CMK (cell line): ENCODE measurements around the gene NMU.
"Not testable (repeated sequence)": the region's sequence is repeated elsewhere in the genome, so short reads cannot be mapped to it uniquely, and the experiment has no call there.

Source experiments
- DNase-seq: peaks from one replicate; pipeline ENCODE4 v3.0.0-alpha.2; 2010; ENCODE audit warnings: low read depth

The NMU gene

GRCh38 chr4:55635741-55636655 lies at the start of gene NMU:
TSS of gene NMU (minus strand) at chr4:55636298. CDS start at chr4:55636192, 106 bp downstream.
- DNase-seq: no peak

GRCh38 chr4:55684276-55684675 lies 48.2 kb upstream of the NMU start:
- DNase-seq: no peak

- not testable (repeated sequence) for DNase-seq
Observed at GRCh38 chr4:55682797-55683196, 46.7 kb upstream of the NMU start.

- DNase-seq: no peak
Observed at GRCh38 chr4:55682295-55682694, 46.2 kb upstream of the NMU start.

- no peak for DNase-seq
Observed at GRCh38 chr4:55681430-55681829, 45.3 kb upstream of the NMU start.

GRCh38 chr4:55675196-55675793 lies 39.2 kb upstream of the NMU start:
- DNase-seq: no peak

GRCh38 chr4:55673424-55673823 lies 37.3 kb upstream of the NMU start:
- DNase-seq: no peak

GRCh38 chr4:55671667-55672066 lies 35.6 kb upstream of the NMU start:
- DNase-seq: no peak

GRCh38 chr4:55670695-55671094 lies 34.6 kb upstream of the NMU start:
- DNase-seq: peak; percentile 22

- DNase-seq: no peak
Observed at GRCh38 chr4:55668449-55668848, 32.4 kb upstream of the NMU start.

- DNase-seq: no peak
Observed at GRCh38 chr4:55666535-55666934, 30.4 kb upstream of the NMU start.

- no peak for DNase-seq
Observed at GRCh38 chr4:55663145-55663544, 27.0 kb upstream of the NMU start.

GRCh38 chr4:55661398-55662056 lies 25.4 kb upstream of the NMU start:
- no peak for DNase-seq

- no peak for DNase-seq
Observed at GRCh38 chr4:55658657-55659056, 22.6 kb upstream of the NMU start.

- DNase-seq: no peak
Observed at GRCh38 chr4:55654131-55654530, 18.0 kb upstream of the NMU start.

GRCh38 chr4:55650483-55650882 lies 14.4 kb upstream of the NMU start:
- DNase-seq: no peak

- DNase-seq: no peak
Observed at GRCh38 chr4:55637272-55637820, 1.2 kb upstream of the NMU start.

GRCh38 chr4:55636656-55636999 lies 530 bp upstream of the NMU start:
- no peak for DNase-seq

- DNase-seq: no peak
Observed at GRCh38 chr4:55635282-55635681, 816 bp downstream of the NMU start.

- no peak for DNase-seq
Observed at GRCh38 chr4:55634417-55635128, 1.5 kb downstream of the NMU start.

- no peak for DNase-seq
Observed at GRCh38 chr4:55633903-55634302, 2.2 kb downstream of the NMU start.

GRCh38 chr4:55625835-55626234 lies 10.3 kb downstream of the NMU start:
- DNase-seq: no peak
